HEK293T (cell line): ENCODE data around the gene MYL5.

ENCODE experiments used
- CTCF ChIA-PET: fragments of 350-600 bp; formaldehyde crosslinking; extraction: SDS; loops from one replicate; lab custom pipeline; 2021; ENCODE audit warnings: antibody characterized with exemption, inconsistent platforms; lab: Yijun Ruan, JAX
- POLR2A ChIA-PET: fragments of 350-600 bp; formaldehyde crosslinking; extraction: SDS; loops from one replicate; lab custom pipeline; 2020; ENCODE audit warnings: antibody characterized with exemption, inconsistent platforms; lab: Yijun Ruan, JAX
- DNase-seq: peaks from one replicate; pipeline ENCODE4 v3.0.0; 2012; ENCODE audit warnings: mixed read lengths; ENCODE audit errors: extremely low spot score
- ARNT ChIP-seq: fragments of 450-650 bp; IDR thresholded peaks from 2 replicates; pipeline ENCODE4 v1.6.1; 2017; ENCODE audit warnings: mild to moderate bottlenecking
- BHLHE40 ChIP-seq: fragments of 450-650 bp; IDR thresholded peaks from 2 replicates; pipeline ENCODE4 v1.6.1; 2016; ENCODE audit warnings: mild to moderate bottlenecking, moderate library complexity, borderline replicate concordance
- CTBP1 ChIP-seq: fragments of 450-650 bp; IDR thresholded peaks from 2 replicates; pipeline ENCODE4 v1.6.1; 2016; ENCODE audit warnings: borderline replicate concordance
- ELF4 ChIP-seq: fragments of 450-650 bp; IDR thresholded peaks from 2 replicates; pipeline ENCODE4 v1.6.1; 2017; ENCODE audit warnings: antibody characterized with exemption
- FOXA1 ChIP-seq: fragments of 450-650 bp; IDR thresholded peaks from 2 replicates; pipeline ENCODE4 v1.6.1; 2016; ENCODE audit warnings: mild to moderate bottlenecking
- FOXK2 ChIP-seq: fragments of 450-650 bp; IDR thresholded peaks from 2 replicates; pipeline ENCODE4 v1.6.1; 2016; ENCODE audit warnings: mild to moderate bottlenecking
- FOXM1 ChIP-seq: fragments of 450-650 bp; IDR thresholded peaks from 2 replicates; pipeline ENCODE4 v1.6.1; 2017; ENCODE audit warnings: mild to moderate bottlenecking, borderline replicate concordance
- HDGF ChIP-seq: fragments of 450-650 bp; IDR thresholded peaks from 2 replicates; pipeline ENCODE4 v1.6.1; 2017; ENCODE audit warnings: antibody characterized with exemption, borderline replicate concordance
- L3MBTL2 ChIP-seq: fragments of 450-650 bp; conservative IDR thresholded peaks from 2 replicates; pipeline ENCODE4 v1.6.1; 2016; ENCODE audit warnings: mild to moderate bottlenecking
- LEF1 ChIP-seq: fragments of 450-650 bp; IDR thresholded peaks from 2 replicates; pipeline ENCODE4 v1.6.1; 2017; ENCODE audit warnings: mild to moderate bottlenecking, borderline replicate concordance
- NFRKB ChIP-seq: fragments of 450-650 bp; IDR thresholded peaks from 2 replicates; pipeline ENCODE4 v1.6.1; 2016; ENCODE audit warnings: mild to moderate bottlenecking, moderate library complexity
- SP1 ChIP-seq: fragments of 450-650 bp; IDR thresholded peaks from 2 replicates; pipeline ENCODE4 v1.6.1; 2017
- SUZ12 ChIP-seq: fragments of 450-650 bp; IDR thresholded peaks from 2 replicates; pipeline ENCODE4 v1.6.1; 2016; ENCODE audit warnings: mild to moderate bottlenecking
- TARDBP ChIP-seq: fragments of 450-650 bp; IDR thresholded peaks from 2 replicates; pipeline ENCODE4 v1.6.1; 2016
- ZNF384 ChIP-seq: fragments of 450-650 bp; IDR thresholded peaks from 2 replicates; pipeline ENCODE4 v1.6.1; 2016
- TF ChIP-seq, protein P1 (sequence below): fragments of 450-650 bp; IDR thresholded peaks from 2 replicates; pipeline ENCODE4 v1.6.1; 2016

Gene MYL5

DNA sequence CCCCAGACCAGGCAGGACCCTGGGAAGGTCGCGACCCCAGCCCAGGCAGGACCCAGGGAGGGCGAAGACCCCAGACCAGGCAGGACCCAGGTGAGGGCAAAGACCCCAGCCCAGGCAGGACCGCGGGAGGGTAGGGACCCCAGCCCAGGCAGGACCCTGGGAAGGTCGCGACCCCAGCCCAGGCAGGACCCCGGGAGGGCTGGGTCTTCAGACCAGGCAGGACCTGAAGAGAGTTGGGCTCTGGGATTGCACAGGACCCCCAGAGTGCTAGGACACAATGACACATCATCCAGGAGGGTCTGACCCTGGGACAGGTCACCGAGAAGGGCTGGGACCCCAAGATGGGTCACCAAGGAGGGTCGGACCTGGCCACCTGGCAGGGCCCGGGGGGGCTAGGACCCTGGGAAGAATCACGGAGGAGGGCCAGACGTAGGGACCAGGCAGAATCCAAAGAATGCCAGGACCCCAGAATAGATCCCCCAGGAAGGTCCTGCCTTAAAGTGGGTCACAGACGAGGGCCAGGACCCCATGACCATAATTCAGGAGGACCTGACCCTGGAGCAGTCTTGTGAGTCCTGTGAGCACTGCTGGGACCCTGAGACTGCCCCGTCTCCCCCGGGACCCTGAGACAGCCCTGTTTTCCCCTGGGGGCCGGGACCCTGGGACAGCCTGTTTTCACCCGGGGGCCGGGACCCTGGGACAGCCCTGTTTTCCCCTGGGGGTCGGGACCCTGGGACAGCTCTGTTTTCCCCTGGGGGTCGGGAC lies 32.7 kb downstream of the MYL5 start:
- no peak for TF ChIP-seq BHLHE40
- no peak for TF ChIP-seq FOXK2
- TF ChIP-seq NFRKB, result no peak
- TF ChIP-seq TARDBP, result no peak
- TF ChIP-seq FOXA1, result no peak
- no peak for TF ChIP-seq ARNT
- TF ChIP-seq FOXM1, result no peak
- TF ChIP-seq SUZ12, result no peak
- TF ChIP-seq CTBP1, result no peak
- TF ChIP-seq, protein P1, sequence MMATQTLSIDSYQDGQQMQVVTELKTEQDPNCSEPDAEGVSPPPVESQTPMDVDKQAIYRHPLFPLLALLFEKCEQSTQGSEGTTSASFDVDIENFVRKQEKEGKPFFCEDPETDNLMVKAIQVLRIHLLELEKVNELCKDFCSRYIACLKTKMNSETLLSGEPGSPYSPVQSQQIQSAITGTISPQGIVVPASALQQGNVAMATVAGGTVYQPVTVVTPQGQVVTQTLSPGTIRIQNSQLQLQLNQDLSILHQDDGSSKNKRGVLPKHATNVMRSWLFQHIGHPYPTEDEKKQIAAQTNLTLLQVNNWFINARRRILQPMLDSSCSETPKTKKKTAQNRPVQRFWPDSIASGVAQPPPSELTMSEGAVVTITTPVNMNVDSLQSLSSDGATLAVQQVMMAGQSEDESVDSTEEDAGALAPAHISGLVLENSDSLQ, result no peak
- no peak for TF ChIP-seq SP1
- no peak for TF ChIP-seq ZNF384
- TF ChIP-seq LEF1, result no peak
- TF ChIP-seq HDGF, result no peak
- no peak for TF ChIP-seq ELF4
- no peak for TF ChIP-seq L3MBTL2
- CTCF ChIA-PET, result interaction anchor here (1.4 kb wide), 1 partner anchor 35 kb away, joined by 5 read pairs; no protein-coding TSS in a partner anchor
- no peak for DNase-seq
- POLR2A ChIA-PET, result no interaction called here

DNA sequence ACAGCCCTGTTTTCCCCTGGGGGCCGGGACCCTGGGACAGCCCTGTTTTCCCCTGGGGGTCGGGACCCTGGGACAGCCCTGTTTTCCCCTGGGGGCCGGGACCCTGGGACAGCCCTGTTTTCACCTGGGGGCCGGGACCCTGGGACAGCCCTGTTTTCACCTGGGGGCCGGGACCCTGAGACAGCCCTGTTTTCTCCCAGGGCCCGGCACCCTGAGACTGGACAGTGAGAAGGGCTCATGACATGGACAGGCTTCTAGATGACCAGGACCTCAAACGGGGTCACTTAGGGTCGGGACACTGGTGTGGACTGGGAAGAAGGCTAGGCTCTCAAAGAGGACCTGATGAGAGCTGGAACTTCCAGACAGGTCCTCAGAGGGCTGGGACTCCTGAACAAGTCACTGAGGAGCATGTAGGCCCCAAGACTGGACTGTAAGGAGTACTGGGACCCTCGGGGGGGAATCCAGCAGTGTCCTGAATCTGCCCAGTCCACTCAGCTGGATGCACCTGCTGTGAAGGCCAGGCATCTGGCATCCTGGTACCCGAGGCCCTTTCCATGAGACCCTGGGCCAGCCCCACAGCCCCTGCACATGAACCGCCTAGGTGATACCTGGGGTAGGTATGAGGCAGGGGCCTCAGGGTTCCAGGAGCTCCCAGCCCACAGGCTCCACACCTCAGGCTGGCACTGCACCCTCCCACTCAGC lies 33.7 kb downstream of the MYL5 start:
- CTCF ChIA-PET, result interaction anchor here (1.4 kb wide), 1 partner anchor 34 kb away, joined by 5 read pairs; no protein-coding TSS in a partner anchor
- DNase-seq, result no peak
- TF ChIP-seq BHLHE40 (no peak), FOXA1 (no peak), NFRKB (no peak), ARNT (no peak), SUZ12 (no peak), SP1 (no peak), L3MBTL2 (no peak)
- TF ChIP-seq, protein P1, result no peak
- POLR2A ChIA-PET, result no interaction called here

DNA sequence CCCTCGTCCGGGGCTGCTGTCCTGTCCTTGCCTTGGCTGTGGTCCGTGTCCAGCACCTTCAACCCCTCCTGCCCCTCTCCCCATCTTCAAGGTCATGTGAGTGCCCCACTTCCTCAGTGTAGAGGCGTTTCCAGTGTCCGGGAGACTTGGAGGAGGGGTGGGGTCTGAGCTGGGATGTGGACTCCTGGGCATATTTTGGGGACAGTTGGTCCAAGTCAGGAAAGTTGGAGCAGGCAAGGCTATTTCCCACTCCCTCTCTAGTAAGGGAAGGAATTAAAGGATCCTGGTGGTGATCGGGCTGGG lies 34.2 kb downstream of the MYL5 start:
- TF ChIP-seq ARNT, result no peak
- TF ChIP-seq L3MBTL2, result no peak
- no peak for TF ChIP-seq ELF4
- POLR2A ChIA-PET, result no interaction called here
- CTCF ChIA-PET, result interaction anchor here (1.4 kb wide), 1 partner anchor 34 kb away, joined by 5 read pairs; no protein-coding TSS in a partner anchor

DNA sequence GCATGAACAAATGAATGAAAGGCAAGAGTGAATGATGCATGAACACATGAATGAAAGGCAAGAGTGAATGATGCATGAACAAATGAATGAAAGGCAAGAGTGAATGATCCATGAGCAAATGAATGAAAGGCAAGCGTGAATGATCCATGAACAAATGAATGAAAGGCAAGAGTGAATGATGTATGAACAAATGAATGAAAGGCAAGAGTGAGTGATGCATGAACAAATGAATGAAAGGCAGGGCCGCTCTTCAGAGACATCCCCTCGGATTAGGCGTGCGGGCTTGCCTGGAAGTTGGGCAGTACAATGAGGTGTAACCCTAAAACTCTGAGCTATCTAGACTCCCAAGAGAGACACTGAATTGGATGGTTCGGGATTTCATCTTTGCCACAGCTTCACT lies 35.0 kb downstream of the MYL5 start:
- ChIA-PET POLR2A (interaction anchor here (0.7 kb wide), 1 partner anchor 26 kb away, joined by 3 read pairs; no protein-coding TSS in a partner anchor), CTCF (interaction anchor here (0.9 kb wide), 1 partner anchor 26 kb away, joined by 3 read pairs; no protein-coding TSS in a partner anchor)
- TF ChIP-seq ARNT (no peak), FOXK2 (no peak), BHLHE40 (no peak), L3MBTL2 (no peak), SUZ12 (no peak), ELF4 (no peak), FOXA1 (no peak), LEF1 (no peak), TARDBP (no peak), ZNF384 (no peak)
- TF ChIP-seq, protein P1, result no peak
- DNase-seq, result no peak

More for the DNA sequence above, 34.2 kb downstream of the MYL5 start:
- DNase-seq, result no peak

DNA sequence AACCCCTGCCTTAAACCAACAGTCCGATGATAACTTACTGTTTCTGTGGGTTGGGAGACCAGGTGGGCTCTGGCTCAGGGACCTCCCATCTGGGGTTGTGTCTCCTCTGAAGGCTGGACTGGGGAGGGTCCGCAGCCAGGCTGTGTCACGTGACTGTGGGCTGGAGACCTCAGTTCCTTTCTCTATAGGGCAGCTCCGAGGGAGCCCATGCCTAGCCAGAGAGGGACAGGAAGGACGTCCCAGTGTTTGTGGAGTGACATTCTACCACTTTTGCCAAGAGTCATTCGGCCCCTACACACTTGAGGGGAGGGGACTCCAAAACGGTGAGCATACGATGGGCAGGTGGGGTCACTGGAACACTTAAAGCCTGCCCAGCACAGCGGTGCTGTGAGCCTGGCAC lies 35.8 kb downstream of the MYL5 start:
- ChIA-PET CTCF (interaction anchor here (0.9 kb wide), 1 partner anchor 26 kb away, joined by 3 read pairs; no protein-coding TSS in a partner anchor), POLR2A (no interaction called here)
- DNase-seq, result no peak
- no peak for TF ChIP-seq BHLHE40
- TF ChIP-seq, protein P1, result no peak
- TF ChIP-seq ELF4, result no peak
- no peak for TF ChIP-seq FOXK2

DNA sequence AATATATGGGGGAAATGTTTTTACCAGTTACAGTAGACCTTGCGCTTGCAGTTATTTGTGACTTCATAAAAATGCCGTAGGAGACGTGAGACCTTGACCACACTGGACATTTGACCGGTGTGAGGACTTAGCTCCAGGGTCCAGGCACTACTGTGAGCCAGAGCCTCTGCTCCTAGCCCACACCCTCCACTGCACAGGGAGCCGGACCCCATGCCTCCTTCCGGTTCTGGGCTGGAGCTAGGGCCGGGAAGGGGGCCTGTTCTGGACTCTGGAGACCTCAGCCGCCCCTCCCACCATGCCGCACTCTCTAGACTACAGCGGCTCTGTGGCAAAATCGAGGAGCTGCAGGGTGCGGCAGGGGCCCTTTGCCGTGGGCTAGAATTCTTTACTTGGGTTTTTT lies 36.6 kb downstream of the MYL5 start:
- no peak for DNase-seq
- POLR2A ChIA-PET, result no interaction called here
- TF ChIP-seq ELF4 (no peak), BHLHE40 (no peak), ARNT (no peak), FOXM1 (no peak), FOXA1 (no peak), LEF1 (no peak), FOXK2 (no peak), ZNF384 (no peak), NFRKB (no peak), TARDBP (no peak), CTBP1 (no peak), L3MBTL2 (no peak), SP1 (no peak), SUZ12 (no peak)
- TF ChIP-seq, protein P1, result no peak
- CTCF ChIA-PET, result no interaction called here
